Neutrophil (primary cell): ENCODE results near the gene PDE5A.

ENCODE experiments used
- H3K27ac ChIP-seq: fragments of 200-600 bp; sonication (generic); 2 replicates; pipeline ENCODE4 v1.5.1; 2016; ENCODE audit warnings: mild to moderate bottlenecking, moderate library complexity
- H3K27me3 ChIP-seq: fragments of 200-600 bp; sonication (generic); 2 replicates; pipeline ENCODE4 v1.6.0; 2016; ENCODE audit warnings: mild to moderate bottlenecking
- H3K36me3 ChIP-seq: fragments of 200-600 bp; sonication (generic); 2 replicates; pipeline ENCODE4 v1.5.1; 2017
- H3K4me1 ChIP-seq, 2 experiments: fragments of 200-600 bp in 1 of 2; sonication (generic) in 1 of 2; 1 replicate in 1 of 2; 2 replicates in 1 of 2; pipeline versions ENCODE4 v1.5.1 to v1.6.1; 2013 to 2016; ENCODE audit warnings: low read depth in 1 of 2, low read length in 1 of 2, mild to moderate bottlenecking in 1 of 2, moderate library complexity in 1 of 2; ENCODE audit not compliant: control insufficient read depth in 1 of 2, insufficient read depth in 1 of 2
- H3K4me3 ChIP-seq, 2 experiments: fragments of 200-600 bp in 1 of 2; sonication (generic) in 1 of 2; 1 replicate in 1 of 2; 2 replicates in 1 of 2; pipeline ENCODE4 v1.5.1; 2013 to 2016; ENCODE audit warnings: low read depth in 1 of 2, low read length in 1 of 2, mild to moderate bottlenecking in 1 of 2, moderate library complexity in 1 of 2
- H3K9me3 ChIP-seq: fragments of 200-600 bp; sonication (generic); 2 replicates; pipeline ENCODE4 v1.5.1; 2016
- CTCF ChIP-seq: fragments of 200-600 bp; sonication (generic); IDR thresholded peaks from 2 replicates; pipeline ENCODE4 v1.5.1; 2016; ENCODE audit warnings: antibody characterized with exemption

The PDE5A gene

DNA sequence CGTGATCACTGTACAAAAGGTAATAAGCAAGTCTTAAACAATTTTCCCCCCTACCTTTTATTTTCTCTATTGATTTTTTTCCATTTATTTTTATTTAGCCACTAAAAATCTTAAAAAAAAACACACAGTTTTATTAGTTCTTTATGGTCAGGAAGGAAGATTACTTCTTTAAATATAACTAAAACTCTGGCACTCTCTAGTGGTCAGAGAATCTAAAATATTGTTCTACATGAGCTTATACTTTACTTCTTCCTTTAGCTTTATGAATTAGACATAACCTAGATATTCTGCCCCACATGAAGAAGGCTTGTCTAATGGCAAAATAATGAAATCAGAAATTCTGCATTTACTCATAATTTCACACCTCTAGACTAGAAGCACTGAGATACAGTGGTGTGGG lies 135.2 kb downstream of the PDE5A start:
- H3K4me3 ChIP-seq: no peak overlapping the region
- no peaks in the 10 kb centered on the region for H3K4me1 ChIP-seq
- no peak for TF ChIP-seq CTCF
- H3K27ac ChIP-seq: no peak overlapping the region
- H3K27me3 ChIP-seq: no peaks in the 10 kb centered on the region
- no peaks in the 10 kb centered on the region for H3K9me3 ChIP-seq
- H3K36me3 ChIP-seq: peaks cover 43% of the 10 kb centered on the region

GRCh38 chr4:119490335-119490734 lies 138.3 kb downstream of the PDE5A start:
- H3K27me3 ChIP-seq: no peaks in the 10 kb centered on the region
- no peak for TF ChIP-seq CTCF
- no peaks in the 10 kb centered on the region for H3K4me1 ChIP-seq
- no peak overlapping the region for H3K27ac ChIP-seq
- no peaks in the 10 kb centered on the region for H3K9me3 ChIP-seq
- peaks cover 14% of the 10 kb centered on the region for H3K36me3 ChIP-seq
- H3K4me3 ChIP-seq: no peak overlapping the region

DNA sequence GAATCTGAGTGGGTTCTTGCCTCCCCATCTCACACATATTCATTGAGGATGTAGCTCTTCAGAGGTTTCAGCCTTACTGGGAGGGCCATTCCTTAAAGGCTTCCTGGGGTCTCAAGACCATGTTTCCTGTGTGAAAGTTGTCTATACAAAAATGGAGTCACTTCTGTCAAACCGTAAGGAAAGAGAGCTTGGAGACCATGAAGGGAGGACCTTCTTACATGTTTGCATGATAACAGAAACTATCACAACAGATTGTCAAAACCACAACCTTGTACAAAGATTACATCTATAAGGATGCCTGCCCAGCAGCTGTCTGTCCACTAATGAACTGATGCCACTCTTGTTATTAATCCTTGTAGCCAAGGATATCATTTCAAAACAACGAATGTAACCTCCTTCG lies 139.3 kb downstream of the PDE5A start:
- no peaks in the 10 kb centered on the region for H3K9me3 ChIP-seq
- peaks cover 3% of the 10 kb centered on the region for H3K36me3 ChIP-seq
- no peaks in the 10 kb centered on the region for H3K4me1 ChIP-seq
- TF ChIP-seq CTCF: no peak
- no peaks in the 10 kb centered on the region for H3K27me3 ChIP-seq
- H3K4me3 ChIP-seq: no peak overlapping the region
- H3K27ac ChIP-seq: no peak overlapping the region

DNA sequence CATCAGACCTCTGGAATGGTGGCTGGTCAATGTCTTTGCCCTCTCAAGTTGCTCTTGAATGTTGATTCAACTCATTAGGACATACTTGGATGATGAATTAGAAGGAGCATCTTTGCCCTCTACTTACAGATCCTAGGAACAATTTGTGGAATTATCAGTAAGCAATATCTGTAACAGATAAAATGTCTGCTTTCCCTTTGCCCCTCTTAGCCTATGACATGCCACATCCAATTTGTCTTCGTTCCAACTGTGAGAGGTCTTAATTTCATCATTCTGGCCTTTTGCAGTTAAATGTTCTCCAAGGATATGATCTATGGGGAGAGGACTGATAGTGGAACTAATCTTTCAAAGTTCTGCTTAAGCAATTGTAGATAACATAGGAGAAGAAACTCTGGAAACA lies 148.3 kb downstream of the PDE5A start:
- no peaks in the 10 kb centered on the region for H3K9me3 ChIP-seq
- H3K4me1 ChIP-seq: no peaks in the 10 kb centered on the region
- no peak overlapping the region for H3K27ac ChIP-seq
- peaks cover 41% of the 10 kb centered on the region for H3K36me3 ChIP-seq
- no peak overlapping the region for H3K4me3 ChIP-seq
- no peak for TF ChIP-seq CTCF
- no peaks in the 10 kb centered on the region for H3K27me3 ChIP-seq

DNA sequence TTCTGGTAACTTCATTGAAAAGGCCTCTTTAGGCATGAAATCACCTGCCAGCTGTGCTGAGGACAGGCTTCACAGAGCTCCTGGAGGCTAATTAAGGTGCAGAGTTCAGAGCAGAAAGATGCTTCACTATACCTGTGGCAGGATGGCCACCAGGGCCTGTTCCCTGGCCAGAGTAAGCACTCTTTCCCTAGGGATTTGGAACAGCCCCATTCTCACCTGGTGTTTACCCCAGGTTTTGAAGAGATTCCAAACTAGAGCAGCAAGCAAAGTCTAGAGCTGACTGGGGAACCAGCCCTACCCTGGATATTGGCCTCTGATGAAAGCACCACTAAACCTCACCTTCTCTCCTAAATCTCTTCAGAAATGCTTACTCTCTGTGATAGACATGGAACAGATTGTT lies 148.8 kb downstream of the PDE5A start:
- H3K9me3 ChIP-seq: no peaks in the 10 kb centered on the region
- no peak for TF ChIP-seq CTCF
- peaks cover 44% of the 10 kb centered on the region for H3K36me3 ChIP-seq
- H3K4me3 ChIP-seq: no peak overlapping the region
- no peak overlapping the region for H3K27ac ChIP-seq
- no peaks in the 10 kb centered on the region for H3K4me1 ChIP-seq
- H3K27me3 ChIP-seq: no peaks in the 10 kb centered on the region

GRCh38 chr4:119479180-119479808 lies 149.3 kb downstream of the PDE5A start:
- TF ChIP-seq CTCF: no peak
- peaks cover 47% of the 10 kb centered on the region for H3K36me3 ChIP-seq

More at GRCh38 chr4:119479180-119479808, 149.3 kb downstream of the PDE5A start:
- Histone ChIP-seq H3K4me1 (no peaks in the 10 kb centered on the region), H3K27ac (no peak overlapping the region), H3K9me3 (no peaks in the 10 kb centered on the region), H3K27me3 (no peaks in the 10 kb centered on the region), H3K4me3 (no peak overlapping the region)
